HG02970 (cell line): ENCODE data around the gene KIF15.

ENCODE experiments used
- ATAC-seq: cut with Tn5 transposase; IDR thresholded peaks from one replicate; pipeline ENCODE4 v1.9.1; 2021; ENCODE audit warnings: mild to moderate bottlenecking, moderate library complexity, moderate number of reproducible peaks; ENCODE audit not compliant: unreplicated experiment, low FRiP score

Gene KIF15

DNA sequence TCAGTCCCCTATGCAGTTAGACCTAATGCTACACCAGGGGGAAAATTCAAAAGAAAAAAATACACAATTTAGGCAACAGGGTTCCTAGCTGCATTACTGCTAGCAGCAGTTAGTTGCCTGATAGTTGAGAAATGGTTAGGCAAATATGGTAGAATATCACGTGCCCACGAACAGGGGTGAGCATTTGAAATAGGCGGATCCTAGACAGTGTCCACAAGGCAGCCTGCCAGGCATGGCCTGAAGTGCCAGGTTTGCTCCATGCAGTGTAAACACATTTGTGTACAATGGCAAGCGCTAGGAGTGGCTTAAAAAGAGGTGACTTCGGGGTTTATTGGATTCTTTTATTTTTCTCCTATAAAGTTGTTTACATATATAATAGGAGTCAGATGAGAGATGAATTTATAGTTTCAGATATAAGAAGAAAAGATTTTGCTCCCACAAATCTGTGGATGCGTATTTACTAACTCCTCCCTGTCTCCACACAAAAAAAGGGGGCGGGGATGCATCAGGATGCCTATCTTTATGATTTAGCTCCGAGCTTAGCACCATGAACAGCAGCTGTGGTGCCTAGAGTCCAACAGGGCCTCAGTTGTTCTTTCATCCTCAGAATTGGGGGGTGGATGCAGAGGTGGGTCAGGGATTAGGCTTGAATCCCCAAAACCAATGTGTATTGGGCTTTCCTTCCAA, 108.9 kb downstream of the KIF15 start:
- ATAC-seq: no peak

DNA sequence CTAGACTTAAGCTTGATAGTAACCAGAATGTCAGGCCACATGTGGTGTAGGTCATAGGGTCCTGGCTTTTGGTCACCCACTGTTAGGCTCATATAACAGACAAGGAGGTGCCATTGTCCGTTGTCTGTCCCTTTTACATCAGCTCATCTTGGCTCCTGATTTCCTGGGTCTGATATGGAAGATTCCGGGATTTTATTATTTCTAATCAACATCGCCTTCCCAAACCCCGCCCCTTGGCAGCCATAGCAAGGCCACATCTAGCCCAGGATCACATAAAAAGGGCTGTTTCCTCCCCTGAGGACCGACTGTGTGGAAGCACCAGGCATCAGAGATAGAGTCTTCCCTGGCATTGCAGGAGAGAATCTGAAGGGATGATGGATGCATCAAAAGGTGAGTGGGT, 112.7 kb downstream of the KIF15 start, which contains the start of gene TGM4:
TGM4 (plus strand) TSS at position 301 of the 400 bp plus-strand sequence; CDS start at position 372, 71 bp downstream.
- no peak for ATAC-seq

DNA sequence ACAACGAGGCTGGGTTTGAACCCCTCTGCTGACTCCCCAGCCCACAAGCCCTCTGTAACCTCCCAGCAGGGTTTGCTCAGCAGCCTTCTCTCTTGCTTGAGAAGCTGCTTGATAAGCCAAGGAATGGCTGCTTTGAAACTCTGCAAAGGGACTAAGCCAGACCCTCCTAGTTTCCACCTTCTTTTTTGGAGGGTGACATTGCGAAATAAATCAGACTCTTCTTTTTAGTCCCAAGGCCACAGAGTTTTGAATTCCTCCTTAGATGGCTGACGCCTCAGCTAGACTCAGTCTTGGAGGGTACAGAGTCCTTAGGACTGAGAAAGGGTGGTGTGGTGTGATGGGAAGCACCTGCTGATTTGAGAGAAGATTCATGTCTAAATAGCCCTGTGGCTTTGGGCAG, 114.0 kb downstream of the KIF15 start:
- no peak for ATAC-seq

DNA sequence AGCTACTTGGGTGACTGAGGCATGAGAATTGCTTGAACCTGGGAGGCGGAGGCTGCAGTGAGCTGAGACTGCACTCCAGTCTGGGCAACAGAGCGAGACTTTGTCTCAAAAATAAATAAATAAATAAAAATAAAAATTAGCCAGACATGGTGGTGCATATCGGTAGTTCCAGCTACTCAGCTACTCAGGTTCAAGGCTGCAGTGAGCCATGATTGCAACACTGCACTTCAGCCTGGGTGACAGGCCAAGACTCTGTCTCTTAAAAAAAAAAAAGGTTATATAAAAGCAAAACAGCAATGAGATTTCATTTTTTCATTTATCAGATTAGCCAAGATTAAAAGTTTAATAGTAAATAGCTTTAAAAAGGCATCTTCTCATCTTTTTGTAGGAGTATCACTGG, 115.7 kb downstream of the KIF15 start:
- ATAC-seq: no peak

DNA sequence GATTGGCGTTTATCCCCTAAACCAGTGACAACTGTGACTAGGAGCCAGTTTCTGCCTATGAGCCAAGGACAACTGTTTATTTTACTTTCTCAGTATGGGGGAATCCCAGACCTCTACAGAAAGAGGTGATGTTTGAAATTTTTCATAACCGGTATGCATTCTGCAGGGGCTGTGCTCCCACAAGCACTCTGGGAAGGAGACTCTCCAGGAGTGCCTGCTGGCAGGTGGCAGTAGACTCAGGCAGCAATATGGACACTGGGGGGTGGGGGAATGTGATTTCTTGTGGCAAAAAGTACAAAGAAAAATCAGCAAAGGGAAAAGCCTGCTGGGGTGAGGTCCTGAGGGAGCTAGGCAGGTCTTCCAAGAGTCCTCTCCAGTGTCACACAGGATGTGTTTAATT, 118.7 kb downstream of the KIF15 start:
- no peak for ATAC-seq

DNA sequence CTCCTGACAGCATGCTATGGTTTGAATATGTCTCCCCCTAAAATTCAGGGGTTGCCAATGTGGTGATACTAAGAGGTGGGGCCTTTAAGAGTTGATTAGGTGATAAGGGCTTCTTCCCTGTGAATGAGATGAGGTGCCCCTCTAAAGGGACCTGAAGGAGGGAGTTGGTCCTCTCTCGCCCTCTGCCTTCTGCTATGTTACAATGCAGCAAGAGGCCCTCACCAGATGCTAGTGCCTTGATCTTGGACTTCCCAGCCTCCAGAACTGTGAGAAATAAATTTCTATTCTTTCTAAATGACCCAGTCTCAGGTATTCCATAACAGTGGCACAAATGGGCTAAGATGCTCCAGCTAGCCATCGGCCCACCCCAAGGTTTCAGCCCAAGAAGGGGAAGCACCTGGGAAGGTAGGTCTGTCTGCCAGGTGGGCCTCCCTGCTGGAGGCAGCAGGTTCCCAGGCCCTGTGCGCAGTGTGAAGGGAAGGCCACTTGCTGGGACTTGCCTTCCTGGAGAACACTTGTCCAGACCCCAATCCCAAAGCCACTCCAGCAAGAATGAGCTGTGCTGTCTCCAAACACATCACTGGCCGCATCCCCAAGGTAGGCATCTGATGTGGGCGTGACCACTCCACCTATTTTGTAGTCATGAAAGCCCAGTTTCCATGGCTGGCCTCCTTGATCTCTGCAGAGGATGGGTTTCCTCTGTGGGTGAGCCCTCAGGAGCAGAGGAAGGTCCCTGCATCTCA, 121.8 kb downstream of the KIF15 start:
- no peak for ATAC-seq

DNA sequence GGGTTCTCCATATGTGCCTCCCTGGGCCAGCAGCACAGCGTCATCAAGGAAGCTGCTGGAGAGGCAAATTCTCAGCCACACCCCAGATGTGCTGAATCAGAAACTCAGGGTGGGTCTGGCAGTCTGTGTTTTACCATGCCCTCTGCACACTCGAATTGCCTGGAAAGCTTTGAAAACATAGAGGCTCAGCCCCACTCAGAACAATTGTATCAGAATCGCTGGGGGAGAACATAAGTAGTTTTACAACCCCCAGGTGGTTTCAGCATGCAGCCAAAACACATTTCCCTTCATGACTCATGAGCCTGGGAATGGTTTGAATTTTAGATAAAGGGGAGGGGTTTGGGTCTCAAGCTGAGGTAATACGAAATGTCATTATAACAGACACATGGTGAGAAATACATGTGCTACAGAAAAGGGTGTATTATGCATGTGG, 122.4 kb downstream of the KIF15 start:
- ATAC-seq: no peak

DNA sequence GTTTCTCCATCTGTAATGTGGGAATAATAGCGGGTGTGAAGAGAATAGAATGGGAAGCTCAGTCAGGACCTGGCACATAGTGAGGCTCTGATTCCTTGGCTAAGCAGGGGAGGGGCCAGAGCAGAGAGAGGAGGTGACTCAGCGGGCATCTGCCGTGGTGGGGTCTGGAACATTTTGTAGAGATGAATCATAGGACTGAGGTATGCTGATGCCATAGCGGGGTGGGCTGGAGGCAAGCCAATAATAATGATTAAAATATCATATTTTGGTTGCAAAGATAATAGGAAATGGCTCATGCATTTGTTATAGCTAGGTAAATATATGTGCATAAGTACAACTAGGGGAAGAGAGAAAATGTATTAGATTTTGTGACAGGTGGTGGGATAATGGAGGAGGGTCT, 124.0 kb downstream of the KIF15 start:
- no peak for ATAC-seq

DNA sequence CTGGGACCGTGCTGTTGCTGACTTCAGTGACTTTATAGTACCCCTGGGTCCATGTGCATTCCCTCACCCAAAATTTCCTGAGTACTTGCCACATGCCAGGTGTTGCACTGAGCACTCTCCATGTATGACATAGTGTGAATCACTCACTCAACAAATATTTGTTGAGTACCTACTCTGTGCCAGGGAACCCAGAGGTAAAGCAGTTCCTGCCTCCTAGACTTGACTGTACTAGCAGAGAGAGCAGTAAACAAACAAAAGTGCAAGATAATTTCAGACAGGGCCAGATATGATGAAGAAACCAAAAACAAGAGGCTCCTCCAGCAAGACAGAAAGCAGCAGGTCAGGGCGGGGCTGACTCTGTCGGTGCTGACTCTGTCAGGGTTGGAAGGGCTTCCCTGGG, 125.0 kb downstream of the KIF15 start:
- ATAC-seq: no peak

DNA sequence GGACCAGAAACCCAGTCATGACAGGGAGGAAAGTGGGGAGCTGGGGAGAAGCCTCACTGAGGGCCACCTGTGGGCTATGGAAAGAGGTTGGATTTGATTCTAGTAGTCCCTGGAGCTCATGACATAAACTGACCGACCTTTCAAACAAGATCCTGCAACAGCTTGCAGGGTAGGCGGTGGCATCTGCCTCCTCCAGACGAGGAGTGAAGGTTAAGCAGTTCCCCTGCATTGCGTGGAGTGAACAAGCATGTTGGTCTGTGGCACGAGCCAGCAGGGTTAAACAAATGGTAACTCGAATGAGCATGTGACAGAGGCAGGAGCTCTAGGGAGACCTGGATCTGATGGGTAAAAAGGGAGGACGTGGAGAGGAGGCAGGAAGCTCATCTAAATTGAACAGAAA, 125.5 kb downstream of the KIF15 start:
- ATAC-seq: no peak

DNA sequence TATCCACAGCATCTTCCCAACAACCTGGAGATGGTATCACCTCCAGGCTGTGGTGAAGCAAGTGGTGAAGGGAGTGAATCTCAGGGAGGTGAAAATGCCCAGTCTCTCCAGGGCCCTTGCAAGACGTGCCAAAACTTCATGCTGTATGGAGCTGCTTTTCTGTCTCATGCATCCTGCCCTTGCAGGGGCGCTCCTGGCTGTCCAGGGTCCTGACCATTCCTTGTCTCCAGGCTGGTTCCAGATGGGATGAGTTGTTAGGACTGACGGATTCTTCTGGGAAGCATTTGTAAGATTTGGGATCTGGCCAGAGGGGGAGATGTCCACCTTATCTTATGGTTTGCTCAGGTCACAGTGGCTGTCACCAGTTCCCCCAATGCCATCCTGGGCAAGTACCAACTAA, 128.7 kb downstream of the KIF15 start:
- no peak for ATAC-seq

DNA sequence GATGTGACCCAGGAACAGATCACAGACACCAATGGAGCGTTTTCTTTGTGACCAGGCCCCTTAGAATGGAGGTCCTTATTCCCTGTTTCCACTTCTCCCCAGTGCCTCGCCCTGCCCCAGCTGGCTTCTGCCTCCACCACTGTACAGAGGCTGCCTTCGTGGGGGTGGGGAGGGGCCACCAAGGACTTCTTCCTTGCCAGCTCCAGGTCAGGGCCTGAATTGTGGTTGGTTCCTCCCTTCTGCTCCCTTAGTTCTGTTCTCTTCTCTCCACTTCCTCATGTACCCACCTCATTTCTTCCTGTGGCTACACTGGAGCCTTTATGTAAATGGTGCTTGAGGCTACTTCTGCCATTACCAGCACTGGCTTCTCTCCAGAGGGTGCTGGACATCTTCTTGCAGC, 129.3 kb downstream of the KIF15 start:
- no peak for ATAC-seq

DNA sequence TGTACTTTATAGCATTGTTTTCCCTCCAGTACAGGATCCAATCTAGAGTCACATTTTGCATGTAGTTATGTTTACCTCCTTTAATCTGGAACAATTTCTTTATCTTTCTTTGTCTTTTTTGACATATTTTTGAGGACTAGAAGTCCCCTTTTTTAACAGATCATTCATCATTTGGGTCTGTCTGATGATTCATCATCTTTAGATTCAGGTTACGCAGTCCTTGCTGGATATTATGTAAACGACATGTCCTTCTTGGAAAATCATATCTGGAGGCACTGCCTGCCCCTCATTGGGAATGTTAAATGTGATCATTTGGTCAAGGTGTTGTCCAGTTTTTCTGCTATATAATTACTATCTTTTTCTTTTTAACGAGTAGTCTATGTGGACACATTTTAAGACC, 131.1 kb downstream of the KIF15 start:
- ATAC-seq: no peak

DNA sequence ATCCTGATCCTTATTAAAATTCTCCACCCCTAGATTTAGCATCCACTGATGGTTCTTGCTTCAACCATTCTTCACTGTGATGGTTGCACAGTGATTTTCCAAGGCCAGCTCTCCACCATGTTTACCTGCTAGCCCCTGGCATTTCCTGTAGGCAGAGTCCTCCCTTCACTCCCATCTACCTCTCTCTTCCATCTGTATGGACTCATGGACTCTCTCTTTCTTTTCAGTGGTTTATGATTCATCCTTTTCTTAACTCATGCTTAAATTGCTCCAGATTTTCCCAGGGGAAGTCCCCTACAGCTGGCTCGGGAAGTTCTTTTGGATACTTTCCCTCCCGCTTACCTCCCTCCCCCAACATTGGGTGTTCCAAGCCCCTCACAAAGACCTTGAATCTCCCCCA, 131.5 kb downstream of the KIF15 start:
- ATAC-seq: no peak

DNA sequence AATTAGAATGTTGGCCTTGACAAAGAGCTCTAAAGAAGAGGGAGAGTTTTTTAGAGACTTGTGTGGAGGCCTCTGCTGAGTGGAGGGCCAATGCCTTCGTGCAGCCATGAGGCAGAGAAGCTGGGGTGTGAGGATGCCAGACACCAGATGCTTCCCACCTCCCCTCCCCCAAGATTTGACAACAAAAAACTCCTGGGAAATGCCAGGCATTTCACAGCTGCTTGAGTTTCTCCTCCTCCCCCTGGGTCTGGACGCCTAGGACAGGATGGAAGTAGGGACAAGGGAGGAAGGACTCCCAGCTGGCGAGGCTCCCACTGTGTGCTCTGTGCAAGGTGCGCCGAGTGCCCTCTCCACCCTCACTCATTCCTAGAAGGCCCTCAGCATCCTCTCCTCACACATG, 132.9 kb downstream of the KIF15 start:
- ATAC-seq: no peak

DNA sequence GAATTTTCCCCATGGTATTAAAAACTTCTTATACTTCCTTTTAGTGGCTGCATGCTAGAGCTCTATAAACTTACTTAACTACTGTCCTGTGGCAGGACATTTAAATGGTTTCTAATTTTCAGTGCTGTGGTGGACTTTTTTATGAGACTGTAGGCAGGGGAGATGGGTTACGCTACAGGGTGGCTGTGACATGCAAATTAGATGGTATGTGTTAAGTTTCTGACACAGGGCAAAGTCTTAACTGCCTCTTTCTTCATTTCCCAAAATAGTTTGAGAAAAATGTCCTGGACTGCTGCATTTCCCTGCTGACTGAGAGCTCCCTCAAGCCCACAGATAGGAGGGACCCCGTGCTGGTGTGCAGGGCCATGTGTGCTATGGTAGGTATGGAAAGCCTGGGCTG, 134.8 kb downstream of the KIF15 start:
- no peak for ATAC-seq

DNA sequence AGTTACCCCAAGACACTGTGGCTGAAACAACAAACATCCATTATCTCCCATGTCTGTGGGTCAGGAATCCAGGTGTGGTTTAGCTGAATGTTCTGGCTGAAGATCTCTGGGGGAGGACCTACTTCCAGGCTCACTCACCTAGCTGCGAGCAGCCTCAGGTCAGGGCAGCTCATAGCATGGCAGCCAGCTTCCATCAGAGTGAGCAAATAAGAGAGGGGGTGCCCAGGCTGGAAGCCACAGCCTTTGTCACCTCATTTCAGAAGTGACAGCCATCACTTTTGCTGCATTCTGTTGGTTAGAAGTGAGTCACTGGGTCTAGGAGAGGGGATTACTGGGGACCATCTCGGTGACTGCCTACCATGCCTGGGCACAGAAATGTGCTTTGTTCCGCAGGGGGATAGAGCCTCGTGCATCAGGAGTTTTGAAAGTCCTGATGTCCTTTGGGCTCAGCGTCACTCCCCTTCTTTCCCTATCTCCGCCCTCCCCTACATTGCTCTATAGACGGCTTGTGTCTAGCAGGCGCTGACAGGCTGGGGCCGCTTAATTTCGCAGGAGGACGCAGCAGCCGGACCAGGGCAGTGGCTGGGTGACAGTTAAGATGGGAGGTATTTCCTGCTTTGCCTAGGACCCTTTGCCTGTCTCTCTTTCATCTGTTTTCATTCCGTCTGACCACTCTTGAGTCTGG, 138.2 kb downstream of the KIF15 start:
- ATAC-seq: no peak

DNA sequence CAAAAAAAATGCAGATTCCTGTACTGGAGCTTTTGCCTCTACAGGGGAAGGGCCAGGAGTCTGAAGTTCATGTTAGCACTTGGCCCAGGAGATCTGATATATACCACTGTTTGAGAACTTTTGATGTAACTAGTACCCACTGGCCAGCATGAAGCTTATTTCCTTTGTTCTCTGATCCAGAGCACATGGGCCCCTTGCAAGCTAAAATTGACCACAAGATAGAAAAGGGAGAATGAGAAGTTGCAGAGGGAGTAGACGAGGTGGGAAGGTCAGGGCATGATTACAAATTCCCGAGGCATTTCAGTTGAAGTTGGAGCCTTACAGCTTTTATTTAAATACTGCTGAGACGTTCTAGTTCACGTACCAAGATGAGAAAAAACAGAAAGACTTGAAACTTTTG, 141.0 kb downstream of the KIF15 start:
- ATAC-seq: no peak
